Panc1 (cell line): ENCODE measurements around the gene PTGIS. TPM values are rescaled to one million over a fixed set of nuclear protein-coding genes. Genes with fewer than 3 reads are reported as not detected.

Experiments
- ATAC-seq: fragments of 200-7000 bp; cut with Tn5 transposase; 2 replicates; pipeline ENCODE4 v1.9.1; 2020; ENCODE audit warnings: mild to moderate bottlenecking, moderate library complexity
- BruUV-seq: library from RNA; stranded (reverse); fragments of 400-500 nt; replicated peaks from 2 replicates; lab custom pipeline; 2021; lab: Mats Ljungman, UMichigan
- CTCF ChIA-PET: fragments of 300-600 bp; sonication (Branson Sonifier 250); formaldehyde crosslinking; loops from one replicate; lab custom pipeline; 2022; ENCODE audit warnings: antibody characterized with exemption; lab: Charles Lee
- POLR2A ChIA-PET: fragments of 300-600 bp; sonication (Branson Sonifier 250); formaldehyde crosslinking; loops from one replicate; lab custom pipeline; 2022; ENCODE audit warnings: antibody characterized with exemption; lab: Charles Lee
- DNase-seq: peaks from one replicate; pipeline ENCODE4 v3.0.0-alpha.2; 2010; ENCODE audit warnings: low read depth, low spot score
- H3K27ac ChIP-seq: 2 replicates; pipeline ENCODE4 v1.5.1; 2011; ENCODE audit warnings: mild to moderate bottlenecking, low read length, inconsistent platforms
- H3K27me3 ChIP-seq: fragments of 200-500 bp; sonication (Bioruptor generic); 2 replicates; pipeline ENCODE4 v1.6.0; 2014; ENCODE audit warnings: low read length, inconsistent platforms; ENCODE audit not compliant: control insufficient read depth, insufficient read depth
- H3K36me3 ChIP-seq: fragments of 200-500 bp; sonication (Bioruptor generic); 2 replicates; pipeline ENCODE4 v1.5.1; 2014; ENCODE audit warnings: inconsistent platforms, mild to moderate bottlenecking, low read length, moderate library complexity; ENCODE audit not compliant: control insufficient read depth, insufficient read depth
- H3K4me1 ChIP-seq: 2 replicates; pipeline ENCODE4 v1.5.1; 2011; ENCODE audit warnings: inconsistent platforms, mild to moderate bottlenecking, low read length, moderate library complexity; ENCODE audit not compliant: control insufficient read depth, insufficient read depth
- H3K4me3 ChIP-seq, 2 experiments: 2 replicates each; pipeline ENCODE4 v1.5.1; 2011 to 2012; ENCODE audit warnings: low read depth in 2 of 2, low read length in 2 of 2, mild to moderate bottlenecking in 2 of 2, inconsistent platforms in 1 of 2, moderate library complexity in 1 of 2
- H3K9me3 ChIP-seq: fragments of 200-500 bp; sonication (Bioruptor generic); 2 replicates; pipeline ENCODE4 v1.5.1; 2014; ENCODE audit warnings: low read depth, mild to moderate bottlenecking, inconsistent platforms, low read length, moderate library complexity; ENCODE audit not compliant: control insufficient read depth, insufficient read depth
- POLR2AphosphoS5 ChIP-seq: IDR thresholded peaks from 2 replicates; pipeline ENCODE4 v1.6.1; 2012; ENCODE audit warnings: mild to moderate bottlenecking, low read depth, low read length, moderate library complexity
- SIN3A ChIP-seq: IDR thresholded peaks from 2 replicates; pipeline ENCODE4 v1.6.1; 2012; ENCODE audit warnings: low read depth, mild to moderate bottlenecking, low read length, moderate library complexity, borderline replicate concordance; ENCODE audit not compliant: insufficient read depth
- TCF7L2 ChIP-seq: IDR thresholded peaks from 2 replicates; pipeline ENCODE4 v1.6.1; 2011; ENCODE audit warnings: mild to moderate bottlenecking, low read depth, low read length, inconsistent platforms
- in situ Hi-C: cut with HindIII; loops from 2 replicates; pipeline ENCODE4 v1.10.0; 2016; ENCODE audit warnings: low sequenced_read_pairs, low pct_unique_long_range_greater_than_20kb
- intact Hi-C: fragments of 100-400 bp; cut with micrococcal nuclease; formaldehyde crosslinking; loops from one replicate; pipeline ENCODE4 v1.10.0; 2022; ENCODE audit not compliant: unreplicated experiment
- total RNA-seq: library from RNA; stranded (reverse); gene quantifications from one replicate; pipeline ENCODE4 v1.2.1, GENCODE V29; 2021; ENCODE audit not compliant: unreplicated experiment
- TF ChIP-seq, protein P1 (sequence below): fragments of 450-650 bp; IDR thresholded peaks from 2 replicates; pipeline ENCODE4 v1.5.1; 2017; ENCODE audit warnings: mild to moderate bottlenecking
- TF ChIP-seq, protein P2 (sequence below), 2 experiments: IDR thresholded peaks; 2 replicates each; pipeline ENCODE4 v1.6.1; 2011 to 2012; ENCODE audit warnings: low read depth in 2 of 2, control low read depth in 1 of 2, low read length in 1 of 2, mild to moderate bottlenecking in 1 of 2, moderate library complexity in 1 of 2; ENCODE audit not compliant: insufficient read depth in 1 of 2

PTGIS gene
- total RNA-seq, 1 experiment from 2014 or later: 4.4 TPM

DNA sequence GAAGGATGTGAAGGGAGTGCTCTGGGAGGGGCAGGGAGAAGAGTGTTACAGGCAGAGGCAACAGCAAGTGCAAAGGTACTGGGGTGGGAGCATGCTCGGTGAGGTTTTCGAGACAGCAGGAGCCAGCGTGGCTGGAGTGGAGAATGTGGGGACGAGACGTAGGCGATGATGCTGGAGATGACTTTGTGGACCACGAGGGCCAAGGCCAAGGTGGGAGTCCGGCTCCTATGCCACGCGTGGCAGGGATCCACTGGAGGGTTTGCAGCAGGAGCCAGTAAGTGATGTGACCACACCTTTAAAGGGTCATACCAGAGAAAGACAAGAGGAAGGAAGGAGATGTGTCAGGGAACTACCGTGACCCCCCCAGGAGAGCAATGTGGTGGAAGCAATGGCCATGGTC is 7.3 kb downstream of the PTGIS start:
- in situ Hi-C loops (no loop called here), intact Hi-C loops (no loop called here)
- TF ChIP-seq SIN3A (no peak), POLR2AphosphoS5 (no peak), TCF7L2 (no peak)
- TF ChIP-seq, protein P1, sequence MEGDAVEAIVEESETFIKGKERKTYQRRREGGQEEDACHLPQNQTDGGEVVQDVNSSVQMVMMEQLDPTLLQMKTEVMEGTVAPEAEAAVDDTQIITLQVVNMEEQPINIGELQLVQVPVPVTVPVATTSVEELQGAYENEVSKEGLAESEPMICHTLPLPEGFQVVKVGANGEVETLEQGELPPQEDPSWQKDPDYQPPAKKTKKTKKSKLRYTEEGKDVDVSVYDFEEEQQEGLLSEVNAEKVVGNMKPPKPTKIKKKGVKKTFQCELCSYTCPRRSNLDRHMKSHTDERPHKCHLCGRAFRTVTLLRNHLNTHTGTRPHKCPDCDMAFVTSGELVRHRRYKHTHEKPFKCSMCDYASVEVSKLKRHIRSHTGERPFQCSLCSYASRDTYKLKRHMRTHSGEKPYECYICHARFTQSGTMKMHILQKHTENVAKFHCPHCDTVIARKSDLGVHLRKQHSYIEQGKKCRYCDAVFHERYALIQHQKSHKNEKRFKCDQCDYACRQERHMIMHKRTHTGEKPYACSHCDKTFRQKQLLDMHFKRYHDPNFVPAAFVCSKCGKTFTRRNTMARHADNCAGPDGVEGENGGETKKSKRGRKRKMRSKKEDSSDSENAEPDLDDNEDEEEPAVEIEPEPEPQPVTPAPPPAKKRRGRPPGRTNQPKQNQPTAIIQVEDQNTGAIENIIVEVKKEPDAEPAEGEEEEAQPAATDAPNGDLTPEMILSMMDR: no peak
- TF ChIP-seq, protein P2, sequence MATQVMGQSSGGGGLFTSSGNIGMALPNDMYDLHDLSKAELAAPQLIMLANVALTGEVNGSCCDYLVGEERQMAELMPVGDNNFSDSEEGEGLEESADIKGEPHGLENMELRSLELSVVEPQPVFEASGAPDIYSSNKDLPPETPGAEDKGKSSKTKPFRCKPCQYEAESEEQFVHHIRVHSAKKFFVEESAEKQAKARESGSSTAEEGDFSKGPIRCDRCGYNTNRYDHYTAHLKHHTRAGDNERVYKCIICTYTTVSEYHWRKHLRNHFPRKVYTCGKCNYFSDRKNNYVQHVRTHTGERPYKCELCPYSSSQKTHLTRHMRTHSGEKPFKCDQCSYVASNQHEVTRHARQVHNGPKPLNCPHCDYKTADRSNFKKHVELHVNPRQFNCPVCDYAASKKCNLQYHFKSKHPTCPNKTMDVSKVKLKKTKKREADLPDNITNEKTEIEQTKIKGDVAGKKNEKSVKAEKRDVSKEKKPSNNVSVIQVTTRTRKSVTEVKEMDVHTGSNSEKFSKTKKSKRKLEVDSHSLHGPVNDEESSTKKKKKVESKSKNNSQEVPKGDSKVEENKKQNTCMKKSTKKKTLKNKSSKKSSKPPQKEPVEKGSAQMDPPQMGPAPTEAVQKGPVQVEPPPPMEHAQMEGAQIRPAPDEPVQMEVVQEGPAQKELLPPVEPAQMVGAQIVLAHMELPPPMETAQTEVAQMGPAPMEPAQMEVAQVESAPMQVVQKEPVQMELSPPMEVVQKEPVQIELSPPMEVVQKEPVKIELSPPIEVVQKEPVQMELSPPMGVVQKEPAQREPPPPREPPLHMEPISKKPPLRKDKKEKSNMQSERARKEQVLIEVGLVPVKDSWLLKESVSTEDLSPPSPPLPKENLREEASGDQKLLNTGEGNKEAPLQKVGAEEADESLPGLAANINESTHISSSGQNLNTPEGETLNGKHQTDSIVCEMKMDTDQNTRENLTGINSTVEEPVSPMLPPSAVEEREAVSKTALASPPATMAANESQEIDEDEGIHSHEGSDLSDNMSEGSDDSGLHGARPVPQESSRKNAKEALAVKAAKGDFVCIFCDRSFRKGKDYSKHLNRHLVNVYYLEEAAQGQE (IDR thresholded peaks at IDR 0.05; ENCODE audit: insufficient read depth in 1 of 2, low read depth in 2 of 2, low read length in 1 of 2): no peak
- POLR2A ChIA-PET: no interaction called here
- no peaks in the 10 kb centered on the region for H3K36me3 ChIP-seq
- no peaks in the 10 kb centered on the region; the same call in 1 of the 2 replicates for H3K27me3 ChIP-seq
- no peak overlapping the region for H3K27ac ChIP-seq
- DNase-seq: no peak
- H3K9me3 ChIP-seq: no peaks in the 10 kb centered on the region
- no TSS peak for BruUV-seq
- peaks cover 18% of the 10 kb centered on the region for H3K4me1 ChIP-seq
- H3K4me3 ChIP-seq: no peak overlapping the region
- no peak for ATAC-seq
- CTCF ChIA-PET: no interaction called here

GRCh38 chr20:49560186-49560585 is 7.8 kb downstream of the PTGIS start:
- no peak for DNase-seq
- intact Hi-C loops (no loop called here), in situ Hi-C loops (no loop called here)
- H3K4me1 ChIP-seq: peaks cover 18% of the 10 kb centered on the region
- H3K27me3 ChIP-seq: peaks cover 3% of the 10 kb centered on the region; the same call in 1 of the 2 replicates
- H3K36me3 ChIP-seq: no peaks in the 10 kb centered on the region
- ChIA-PET POLR2A (no interaction called here), CTCF (no interaction called here)
- H3K27ac ChIP-seq: no peak overlapping the region
- no TSS peak for BruUV-seq
- no peak for ATAC-seq
- no peaks in the 10 kb centered on the region for H3K9me3 ChIP-seq
- no peak overlapping the region for H3K4me3 ChIP-seq
- TF ChIP-seq TCF7L2 (no peak), SIN3A (no peak), POLR2AphosphoS5 (no peak)
- TF ChIP-seq, protein P2 (IDR thresholded peaks at IDR 0.05; ENCODE audit: insufficient read depth in 1 of 2, low read depth in 2 of 2, low read length in 1 of 2): no peak
- TF ChIP-seq, protein P1: no peak
